ENCODE data around the gene ZNF513.
"Not testable (repeated sequence)": the region's sequence is repeated elsewhere in the genome, so short reads cannot be mapped to it uniquely, and the experiment has no call there.

ZNF513 gene

GRCh38 chr2:27380626-27381545 lies at the start of gene ZNF513:
ZNF513 (minus strand) TSS chr2:27380734; CDS start chr2:27380526, 208 bp downstream.
- DNase-seq (ENCODE audit: low read depth in 2 of 2) = peak; percentile 83 to 87

GRCh38 chr2:27428978-27429541 lies 48.5 kb upstream of the ZNF513 start:
- peak; percentile 74 to 76 for DNase-seq (ENCODE audit: low read depth in 2 of 2)

GRCh38 chr2:27428213-27428977 lies 47.9 kb upstream of the ZNF513 start, which contains the start of gene NRBP1:
NRBP1 (plus strand) TSS chr2:27428631; CDS start chr2:27433274, 4,643 bp downstream.
- DNase-seq (ENCODE audit: low read depth in 2 of 2) = peak; percentile 89 to 91

- no peak for DNase-seq (ENCODE audit: low read depth in 2 of 2)
These were observed 47.3 kb upstream of the ZNF513 start for GRCh38 chr2:27427863-27428212.

GRCh38 chr2:27425039-27425438 lies 44.5 kb upstream of the ZNF513 start:
- not testable (repeated sequence) for DNase-seq (ENCODE audit: low read depth in 2 of 2)

GRCh38 chr2:27422958-27423357 lies 42.4 kb upstream of the ZNF513 start:
- no peak for DNase-seq (ENCODE audit: low read depth in 2 of 2)

GRCh38 chr2:27421660-27422250 lies 41.2 kb upstream of the ZNF513 start:
- no peak for DNase-seq (ENCODE audit: low read depth in 2 of 2)

- DNase-seq (ENCODE audit: low read depth in 2 of 2) = no peak
These were observed 40.5 kb upstream of the ZNF513 start for GRCh38 chr2:27420996-27421395.

- no peak for DNase-seq (ENCODE audit: low read depth in 2 of 2)
These were observed 35.6 kb upstream of the ZNF513 start for GRCh38 chr2:27416151-27416550.

- DNase-seq (ENCODE audit: low read depth in 2 of 2) = no peak
These were observed 32.1 kb upstream of the ZNF513 start for GRCh38 chr2:27412419-27413152.

GRCh38 chr2:27409321-27410073 lies 29.0 kb upstream of the ZNF513 start, which contains the start of gene PPM1G:
PPM1G (minus strand) TSS chr2:27409591; CDS start chr2:27409422, 169 bp downstream.
- peak; percentile 97 to 98 for DNase-seq (ENCODE audit: low read depth in 2 of 2)

- peak in 1 of 2 donors; percentile 17 for DNase-seq (ENCODE audit: low read depth in 2 of 2)
These were observed 28.2 kb upstream of the ZNF513 start for GRCh38 chr2:27408601-27409320.

GRCh38 chr2:27407798-27408491 lies 27.4 kb upstream of the ZNF513 start:
- no peak for DNase-seq (ENCODE audit: low read depth in 2 of 2)

GRCh38 chr2:27400348-27401135 lies 20.0 kb upstream of the ZNF513 start:
- no peak for DNase-seq (ENCODE audit: low read depth in 2 of 2)

GRCh38 chr2:27398962-27399361 lies 18.4 kb upstream of the ZNF513 start:
- no peak for DNase-seq (ENCODE audit: low read depth in 2 of 2)

GRCh38 chr2:27393225-27393624 lies 12.7 kb upstream of the ZNF513 start:
- DNase-seq (ENCODE audit: low read depth in 2 of 2) = no peak

- no peak for DNase-seq (ENCODE audit: low read depth in 2 of 2)
These were observed 10.5 kb upstream of the ZNF513 start for GRCh38 chr2:27390822-27391679.

Measured in stimulated activated CD8-positive, alpha-beta memory T cell treated with anti-CD3 and anti-CD28 coated beads, Interleukin-2, amount 100 ng/mL, for 48 hours (primary cell).